ENCODE measurements around the gene VMP1.

GRCh38 chr17:59800530-59800942 lies 93.1 kb downstream of the VMP1 start:
- TF ChIP-seq CTCF (IDR thresholded peaks at IDR 0.05; ENCODE audit: insufficient read depth, low read length), result no peak
- no peak for TF ChIP-seq SPI1 (IDR thresholded peaks at IDR 0.05; ENCODE audit: borderline replicate concordance, low read depth)
- TF ChIP-seq GABPA (IDR thresholded peaks at IDR 0.05; ENCODE audit: low read depth), result no peak
